ENCODE measurements around the gene CPNE5.
"Not testable (repeated sequence)": the region's sequence is repeated elsewhere in the genome, so short reads cannot be mapped to it uniquely, and the experiment has no call there.

Gene CPNE5

GRCh38 chr6:36718560-36718959 lies 120.7 kb downstream of the CPNE5 start:
- no peak for DNase-seq

GRCh38 chr6:36717871-36718540 lies 121.2 kb downstream of the CPNE5 start:
- DNase-seq: no peak

- no peak for DNase-seq
These were observed 121.9 kb downstream of the CPNE5 start for GRCh38 chr6:36717231-36717825.

GRCh38 chr6:36716476-36717093 lies 122.7 kb downstream of the CPNE5 start:
- no peak for DNase-seq

- DNase-seq: no peak
These were observed 123.8 kb downstream of the CPNE5 start for GRCh38 chr6:36715469-36715868.

- no peak for DNase-seq
These were observed 124.7 kb downstream of the CPNE5 start for GRCh38 chr6:36714511-36714910.

GRCh38 chr6:36713846-36714245 lies 125.4 kb downstream of the CPNE5 start:
- DNase-seq: no peak

GRCh38 chr6:36712816-36713215 lies 126.4 kb downstream of the CPNE5 start:
- DNase-seq: no peak

GRCh38 chr6:36706339-36706738 lies 132.9 kb downstream of the CPNE5 start:
- no peak for DNase-seq

- DNase-seq: not testable (repeated sequence)
These were observed 134.2 kb downstream of the CPNE5 start for GRCh38 chr6:36704961-36705577.

GRCh38 chr6:36703982-36704381 lies 135.3 kb downstream of the CPNE5 start:
- no peak for DNase-seq

- DNase-seq: no peak
These were observed 136.1 kb downstream of the CPNE5 start for GRCh38 chr6:36703081-36703606.

GRCh38 chr6:36702656-36703055 lies 136.6 kb downstream of the CPNE5 start:
- no peak for DNase-seq

- DNase-seq: no peak
These were observed 137.7 kb downstream of the CPNE5 start for GRCh38 chr6:36701401-36701991.

GRCh38 chr6:36700831-36701230 lies 138.4 kb downstream of the CPNE5 start:
- no peak for DNase-seq

GRCh38 chr6:36700071-36700812 lies 139.0 kb downstream of the CPNE5 start:
- no peak for DNase-seq

- no peak for DNase-seq
These were observed 139.9 kb downstream of the CPNE5 start for GRCh38 chr6:36699348-36699747.

GRCh38 chr6:36698871-36699271 lies 140.4 kb downstream of the CPNE5 start:
- no peak for DNase-seq

- DNase-seq: no peak
These were observed 141.0 kb downstream of the CPNE5 start for GRCh38 chr6:36698196-36698595.

- DNase-seq: no peak
These were observed 141.8 kb downstream of the CPNE5 start, which contains the start of gene RAB44 for GRCh38 chr6:36697481-36697903. RAB44 (plus strand) TSS chr6:36697826; CDS start chr6:36704236, 6,410 bp downstream.

- no peak for DNase-seq
These were observed 143.8 kb downstream of the CPNE5 start for GRCh38 chr6:36695414-36695813.

GRCh38 chr6:36694616-36695015 lies 144.6 kb downstream of the CPNE5 start:
- DNase-seq: no peak
